K562 (cell line): ENCODE measurements around the gene MUSTN1. TPM values are rescaled to one million over a fixed set of nuclear protein-coding genes. Genes with fewer than 3 reads are reported as not detected.
A peak's percentile ranks its signal among the peaks of the same experiment; 100 is the strongest.

Source experiments
- ATAC-seq: fragments of 200-7000 bp; cut with Tn5 transposase; 3 replicates; pipeline ENCODE4 v1.9.1; 2020; ENCODE audit warnings: moderate library complexity
- BruUV-seq: library from RNA; stranded (reverse); fragments of 400-500 nt; replicated peaks from 2 replicates; lab custom pipeline; 2021; lab: Mats Ljungman, UMichigan
- CTCF ChIA-PET: fragments of 300-600 bp; formaldehyde crosslinking; extraction: SDS; loops from one replicate; lab custom pipeline; 2021; ENCODE audit warnings: low intra/inter-chr PET ratio; lab: Yijun Ruan, JAX
- POLR2A ChIA-PET: fragments of 300-600, 350-650 bp; sonication (Branson Sonifier 250); formaldehyde crosslinking; extraction: SDS; loops from one replicate; lab custom pipeline; 2021; ENCODE audit warnings: antibody characterized with exemption, inconsistent platforms; lab: Yijun Ruan, JAX
- DNase-seq, 4 experiments: peaks; one replicate each; pipeline versions ENCODE4 v3.0.0 to v3.0.0-alpha.2; 2011 to 2018; ENCODE audit warnings: low spot score in 3 of 4, mixed read lengths in 3 of 4; ENCODE audit errors: extremely low read depth in 1 of 4
- FAIRE-seq: peaks from 2 replicates; lab custom pipeline; 2011; peaks lifted over from hg19 to GRCh38; lab: Jason Lieb, UNC
- H2AFZ ChIP-seq: 2 replicates; pipeline ENCODE4 v1.6.0; 2011; ENCODE audit warnings: low read depth, low read length, control low read depth, inconsistent platforms
- H3K27ac ChIP-seq: fragments of 200-600 bp; 3 replicates; pipeline ENCODE4 v1.8.0; 2011; ENCODE audit warnings: low read depth, mild to moderate bottlenecking, control low read depth, inconsistent platforms, low read length, moderate library complexity, mixed read lengths; ENCODE audit errors: extremely low read depth
- H3K27me3 ChIP-seq, 2 experiments: fragments of 300-600 bp in 1 of 2; 2 replicates in 1 of 2; 3 replicates in 1 of 2; pipeline versions ENCODE4 v1.6.0 to v1.8.0; 2011; ENCODE audit warnings: inconsistent platforms in 2 of 2, low read length in 2 of 2, mild to moderate bottlenecking in 1 of 2, mixed read lengths in 1 of 2, moderate library complexity in 1 of 2; ENCODE audit not compliant: control insufficient read depth in 2 of 2, insufficient read depth in 2 of 2
- H3K36me3 ChIP-seq: fragments of 300-600 bp; 3 replicates; pipeline ENCODE4 v1.8.0; 2011; ENCODE audit warnings: mild to moderate bottlenecking, low read length, inconsistent platforms; ENCODE audit not compliant: control insufficient read depth, insufficient read depth
- H3K4me1 ChIP-seq, 2 experiments: fragments of 200-600 bp in 1 of 2; replicated peaks in 1 of 2; 2 replicates in 1 of 2; 3 replicates in 1 of 2; pipeline versions ENCODE4 v1.5.1 to v1.8.0; 2011; ENCODE audit warnings: inconsistent platforms in 2 of 2, low read length in 2 of 2, mild to moderate bottlenecking in 1 of 2, mixed read lengths in 1 of 2, moderate library complexity in 1 of 2; ENCODE audit not compliant: control insufficient read depth in 2 of 2, insufficient read depth in 2 of 2
- H3K4me2 ChIP-seq: 2 replicates; pipeline ENCODE4 v1.6.1; 2011; ENCODE audit warnings: low read length, control low read depth, inconsistent platforms, mixed read lengths; ENCODE audit not compliant: insufficient read depth
- H3K4me3 ChIP-seq: fragments of 200-600 bp; sonication (generic), shearing (Covaris generic); 2 replicates; pipeline ENCODE4 v1.5.1; 2016; ENCODE audit warnings: control low read depth, inconsistent platforms
- H3K79me2 ChIP-seq: fragments of 200-600 bp; 3 replicates; pipeline ENCODE4 v1.8.0; 2011; ENCODE audit warnings: low read length, inconsistent platforms; ENCODE audit not compliant: control insufficient read depth, insufficient read depth
- H3K9ac ChIP-seq, 2 experiments: 2 replicates each; pipeline versions ENCODE4 v1.6.0 to v1.6.1; 2011; ENCODE audit warnings: low read depth in 2 of 2, low read length in 2 of 2, control low read depth in 1 of 2, inconsistent platforms in 1 of 2, mild to moderate bottlenecking in 1 of 2, mixed read lengths in 1 of 2; ENCODE audit not compliant: insufficient read depth in 1 of 2
- H3K9me1 ChIP-seq: one replicate; pipeline ENCODE4 v1.6.0; 2011; ENCODE audit warnings: inconsistent platforms, mild to moderate bottlenecking, low read length, moderate library complexity; ENCODE audit not compliant: control insufficient read depth, insufficient read depth
- H3K9me3 ChIP-seq: replicated peaks from 2 replicates; pipeline ENCODE4 v1.5.1; 2011; ENCODE audit warnings: low read depth, low read length, inconsistent platforms; ENCODE audit not compliant: control insufficient read depth, insufficient read depth
- H4K20me1 ChIP-seq: replicated peaks from 2 replicates; pipeline ENCODE4 v1.6.1; 2011; ENCODE audit warnings: low read length, inconsistent platforms, mixed read lengths; ENCODE audit not compliant: control insufficient read depth, insufficient read depth
- CTBP1 ChIP-seq: fragments of 450-650 bp; IDR thresholded peaks from 2 replicates; pipeline ENCODE4 v1.6.1; 2016; ENCODE audit warnings: borderline replicate concordance
- CXXC5 ChIP-seq: fragments of 250-450 bp; sonication (Bioruptor Pico); IDR thresholded peaks from 2 replicates; pipeline ENCODE4 v1.8.0; 2022; ENCODE audit warnings: inconsistent platforms, mild to moderate bottlenecking, moderate library complexity
- ESRRA ChIP-seq: fragments of 450-650 bp; IDR thresholded peaks from 2 replicates; pipeline ENCODE4 v1.6.1; 2014; ENCODE audit warnings: low read depth, mild to moderate bottlenecking, moderate library complexity, borderline replicate concordance
- JUND ChIP-seq, 2 experiments: IDR thresholded peaks; 2 replicates in 1 of 2; 3 replicates in 1 of 2; pipeline ENCODE4 v1.6.1; 2011; ENCODE audit warnings: borderline replicate concordance in 2 of 2, low read depth in 2 of 2, low read length in 2 of 2, improper control_type of control experiment in 1 of 2, missing biosample characterization in 1 of 2, missing genetic modification characterization in 1 of 2, missing genetic modification reagents in 1 of 2
- MTA3 ChIP-seq: fragments of 450-650 bp; formaldehyde crosslinking; IDR thresholded peaks from 2 replicates; pipeline ENCODE4 v1.6.1; 2017; ENCODE audit warnings: mild to moderate bottlenecking, borderline replicate concordance
- NR2C2 ChIP-seq, 2 experiments: fragments of 200-800 bp in 1 of 2; sonication (Bioruptor generic) in 1 of 2; sonication (generic) in 1 of 2; formaldehyde crosslinking in 1 of 2; IDR thresholded peaks; 2 replicates each; pipeline versions ENCODE4 v1.6.1 to v1.8.0; 2016 to 2022; ENCODE audit warnings: mild to moderate bottlenecking in 1 of 2, missing compliant biosample characterization in 1 of 2, missing genetic modification characterization in 1 of 2, missing genetic modification reagents in 1 of 2
- PHB ChIP-seq: fragments of 250-450 bp; sonication (Bioruptor Pico); IDR thresholded peaks from 2 replicates; pipeline ENCODE4 v1.5.0; 2021
- SMARCA4 ChIP-seq: fragments of 450-650 bp; IDR thresholded peaks from 2 replicates; pipeline ENCODE4 v1.6.1; 2016
- ZNF707 ChIP-seq: fragments of 250-450 bp; sonication (Bioruptor Pico); conservative IDR thresholded peaks from 2 replicates; pipeline ENCODE4 v1.8.0; 2022; ENCODE audit warnings: inconsistent platforms, mild to moderate bottlenecking, moderate library complexity
- WGBS: fragments of 100-300 bp; shearing (Covaris generic); methylation state at CpG from one replicate; pipeline ENCODE4 v1.1.6; 2016; ENCODE audit warnings: low coverage, mixed read lengths; ENCODE audit not compliant: insufficient coverage; ENCODE audit errors: missing lambda C conversion rate; 5-methylcytosine and 5-hydroxymethylcytosine counted together
- in situ Hi-C: fragments of 300-500 bp; cut with MboI; formaldehyde crosslinking; loops from 4 replicates; pipeline ENCODE4 v1.15.0; 2018; ENCODE audit warnings: inconsistent platforms, mixed read lengths
- intact Hi-C: fragments of 100-400 bp; cut with micrococcal nuclease; formaldehyde crosslinking; loops from 2 replicates; pipeline ENCODE4 v1.14.2; 2022
- polyA plus RNA-seq, 8 experiments: library from polyadenylated mRNA; depleted of rRNA in 4 of 8; stranded (reverse) in 5 of 8; unstranded in 3 of 8; fragments of >200 nt; fragmentation: Nextera tagmentation in 2 of 8; fragmentation: Illumina TruSeq in 1 of 8; extraction: Ambion mirVana in 2 of 8; extraction: Trizol in 1 of 8; gene quantifications; 2 replicates each; pipeline versions ENCODE4 v1.2.1 to v1.2.3, GENCODE V29; 2011 to 2014; ENCODE audit warnings: inconsistent platforms in 1 of 8, missing spikeins in 1 of 8
- total RNA-seq, 7 experiments: library from RNA; depleted of rRNA in 6 of 7; stranded (reverse); fragments of >200 nt in 6 of 7; fragmentation: Illumina TruSeq in 2 of 7; extraction: Trizol in 2 of 7; gene quantifications; 2 replicates each; pipeline versions ENCODE4 v1.2.1 to v1.2.3, GENCODE V29; 2011 to 2021; ENCODE audit warnings: low replicate concordance in 1 of 7
- TF ChIP-seq, protein P1 (sequence below): fragments of 450-650 bp; formaldehyde crosslinking; IDR thresholded peaks from 2 replicates; pipeline ENCODE4 v1.4.0; 2020; ENCODE audit warnings: mild to moderate bottlenecking, moderate library complexity
- TF ChIP-seq, protein P2 (sequence below), 2 experiments: fragments of 450-650 bp; IDR thresholded peaks; 2 replicates each; pipeline ENCODE4 v1.6.1; 2016
- TF ChIP-seq, protein P3 (sequence below): fragments of 200-800 bp; sonication (Bioruptor generic); IDR thresholded peaks from 2 replicates; pipeline ENCODE4 v1.6.1; 2017; ENCODE audit warnings: missing genetic modification characterization, missing compliant biosample characterization
- TF ChIP-seq, protein P4 (sequence below): fragments of 450-650 bp; IDR thresholded peaks from 2 replicates; pipeline ENCODE4 v1.6.1; 2016; ENCODE audit warnings: low read depth, mild to moderate bottlenecking, moderate library complexity

The MUSTN1 gene
- total and polyA plus RNA-seq, 9 of the 15 experiments (the other 6 are each of a cell fraction or from before 2014, with no cell fraction given), result 0.15 to 0.78 (median 0.44) TPM; not detected in 4

DNA sequence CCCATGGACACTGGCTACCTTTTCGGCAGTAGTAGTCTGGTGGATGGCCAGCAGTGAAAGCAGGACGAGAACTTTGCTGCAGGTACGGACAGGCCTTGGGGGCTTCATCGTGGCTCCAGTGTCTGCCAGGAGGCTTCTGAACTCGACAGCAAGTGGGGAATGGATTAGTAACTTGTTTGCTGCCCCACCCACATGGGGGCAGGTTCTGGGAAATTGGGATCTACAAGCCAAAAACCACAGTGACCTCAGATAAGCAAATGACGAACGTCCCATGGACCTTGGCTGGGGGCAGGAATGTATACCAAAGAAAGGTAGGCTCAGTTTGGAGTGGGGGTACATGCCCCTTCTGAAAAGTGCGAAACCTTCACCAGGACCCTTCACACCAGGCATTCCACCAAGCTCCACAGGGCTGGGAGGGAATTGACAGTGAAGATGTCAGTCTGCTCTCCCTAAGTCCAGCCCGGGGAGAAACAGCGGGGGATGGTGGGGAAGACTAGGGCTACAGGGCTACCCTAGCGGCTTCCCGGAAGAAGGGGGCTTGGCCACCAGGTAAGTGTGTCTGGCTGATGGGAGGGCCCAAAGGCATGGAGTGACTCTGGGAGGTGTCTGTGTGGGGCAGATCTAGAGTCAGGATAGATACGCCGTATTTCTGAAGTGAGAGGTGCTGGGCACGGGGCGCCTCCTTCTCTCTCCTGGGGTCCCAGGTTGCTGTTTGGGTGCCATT lies 4.1 kb downstream of the MUSTN1 start, which contains the start of gene ITIH4:
Gene ITIH4 (minus strand): TSS at position 138 of the 724 bp plus-strand sequence. CDS start 30 bp downstream, at position 108.
- Histone ChIP-seq H2AFZ (peak within 1 kb of the TSS; percentile 65), H3K4me2 (peak within 1 kb of the TSS; percentile 57), H3K27ac (no peak within 1 kb of the TSS), H3K79me2 (no peaks in the 10 kb centered on the region), H4K20me1 (no peaks in the 10 kb centered on the region; the same call in 1 of the 2 replicates), H3K36me3 (no peaks in the 10 kb centered on the region), H3K9me1 (no peaks in the 10 kb centered on the region), H3K9me3 (no peaks in the 10 kb centered on the region), H3K27me3 (peaks cover 0 to 36% of the 10 kb centered on the region in 2 experiments; a peak in 4 of 5 replicates), H3K4me1 (peaks cover 15 to 20% of the 10 kb centered on the region in 2 experiments), H3K9ac (peak within 1 kb of the TSS in 1 of 2 experiments; percentile 76; a peak in 2 of 4 replicates), H3K4me3 (no peak within 1 kb of the TSS)
- WGBS, result 12% methylated on average over 13 of the region's 16 CpGs
- ATAC-seq (peak; percentile 28), FAIRE-seq (no peak), DNase-seq (peak; percentile 26 to 52 (median 44))
- POLR2A ChIA-PET, result no interaction called here
- in situ Hi-C loops, result no loop called here
- CTCF ChIA-PET, result no interaction called here
- no TSS peak for BruUV-seq
- intact Hi-C loops, result loop anchor here (5.0 kb wide), 1 partner anchor 88 kb away; no protein-coding TSS in a partner anchor
- peak; percentile 21; the same call in 1 of the 2 replicates for TF ChIP-seq MTA3
- TF ChIP-seq ESRRA, result peak; percentile 83; the same call in 1 of the 2 replicates
- no peak for TF ChIP-seq NR2C2 (CRISPR knock-in tag; IDR thresholded peaks at IDR 0.05)
- peak; percentile 25; the same call in 1 of the 2 replicates for TF ChIP-seq NR2C2 (tag; IDR thresholded peaks at IDR 0.05)
- no peak for TF ChIP-seq ZNF707 (CRISPR knock-in tag)
- peak; percentile 42; the same call in 1 of the 2 replicates for TF ChIP-seq CXXC5 (CRISPR knock-in tag)
- TF ChIP-seq SMARCA4, result peak; percentile 34; the same call in 1 of the 2 replicates
- TF ChIP-seq, protein P1, sequence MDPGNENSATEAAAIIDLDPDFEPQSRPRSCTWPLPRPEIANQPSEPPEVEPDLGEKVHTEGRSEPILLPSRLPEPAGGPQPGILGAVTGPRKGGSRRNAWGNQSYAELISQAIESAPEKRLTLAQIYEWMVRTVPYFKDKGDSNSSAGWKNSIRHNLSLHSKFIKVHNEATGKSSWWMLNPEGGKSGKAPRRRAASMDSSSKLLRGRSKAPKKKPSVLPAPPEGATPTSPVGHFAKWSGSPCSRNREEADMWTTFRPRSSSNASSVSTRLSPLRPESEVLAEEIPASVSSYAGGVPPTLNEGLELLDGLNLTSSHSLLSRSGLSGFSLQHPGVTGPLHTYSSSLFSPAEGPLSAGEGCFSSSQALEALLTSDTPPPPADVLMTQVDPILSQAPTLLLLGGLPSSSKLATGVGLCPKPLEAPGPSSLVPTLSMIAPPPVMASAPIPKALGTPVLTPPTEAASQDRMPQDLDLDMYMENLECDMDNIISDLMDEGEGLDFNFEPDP (CRISPR knock-in tag), result no peak
- TF ChIP-seq, protein P2, sequence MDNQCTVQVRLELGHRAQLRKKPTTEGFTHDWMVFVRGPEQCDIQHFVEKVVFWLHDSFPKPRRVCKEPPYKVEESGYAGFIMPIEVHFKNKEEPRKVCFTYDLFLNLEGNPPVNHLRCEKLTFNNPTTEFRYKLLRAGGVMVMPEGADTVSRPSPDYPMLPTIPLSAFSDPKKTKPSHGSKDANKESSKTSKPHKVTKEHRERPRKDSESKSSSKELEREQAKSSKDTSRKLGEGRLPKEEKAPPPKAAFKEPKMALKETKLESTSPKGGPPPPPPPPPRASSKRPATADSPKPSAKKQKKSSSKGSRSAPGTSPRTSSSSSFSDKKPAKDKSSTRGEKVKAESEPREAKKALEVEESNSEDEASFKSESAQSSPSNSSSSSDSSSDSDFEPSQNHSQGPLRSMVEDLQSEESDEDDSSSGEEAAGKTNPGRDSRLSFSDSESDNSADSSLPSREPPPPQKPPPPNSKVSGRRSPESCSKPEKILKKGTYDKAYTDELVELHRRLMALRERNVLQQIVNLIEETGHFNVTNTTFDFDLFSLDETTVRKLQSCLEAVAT (IDR thresholded peaks at IDR 0.05), result peak in 1 of 2 experiments; percentile 83; a peak in 2 of 4 replicates
- peak; percentile 50; the same call in 1 of the 2 replicates for TF ChIP-seq JUND (IDR thresholded peaks at IDR 0.05; ENCODE audit: borderline replicate concordance, low read depth, low read length)
- TF ChIP-seq JUND (tag; IDR thresholded peaks at IDR 0.05; ENCODE audit: borderline replicate concordance, low read depth, low read length), result no peak; the same call in 2 of the 3 replicates
- TF ChIP-seq, protein P3, sequence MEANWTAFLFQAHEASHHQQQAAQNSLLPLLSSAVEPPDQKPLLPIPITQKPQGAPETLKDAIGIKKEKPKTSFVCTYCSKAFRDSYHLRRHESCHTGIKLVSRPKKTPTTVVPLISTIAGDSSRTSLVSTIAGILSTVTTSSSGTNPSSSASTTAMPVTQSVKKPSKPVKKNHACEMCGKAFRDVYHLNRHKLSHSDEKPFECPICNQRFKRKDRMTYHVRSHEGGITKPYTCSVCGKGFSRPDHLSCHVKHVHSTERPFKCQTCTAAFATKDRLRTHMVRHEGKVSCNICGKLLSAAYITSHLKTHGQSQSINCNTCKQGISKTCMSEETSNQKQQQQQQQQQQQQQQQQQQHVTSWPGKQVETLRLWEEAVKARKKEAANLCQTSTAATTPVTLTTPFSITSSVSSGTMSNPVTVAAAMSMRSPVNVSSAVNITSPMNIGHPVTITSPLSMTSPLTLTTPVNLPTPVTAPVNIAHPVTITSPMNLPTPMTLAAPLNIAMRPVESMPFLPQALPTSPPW (CRISPR knock-in tag), result peak; percentile 16; the same call in 1 of the 2 replicates
- TF ChIP-seq, protein P4, sequence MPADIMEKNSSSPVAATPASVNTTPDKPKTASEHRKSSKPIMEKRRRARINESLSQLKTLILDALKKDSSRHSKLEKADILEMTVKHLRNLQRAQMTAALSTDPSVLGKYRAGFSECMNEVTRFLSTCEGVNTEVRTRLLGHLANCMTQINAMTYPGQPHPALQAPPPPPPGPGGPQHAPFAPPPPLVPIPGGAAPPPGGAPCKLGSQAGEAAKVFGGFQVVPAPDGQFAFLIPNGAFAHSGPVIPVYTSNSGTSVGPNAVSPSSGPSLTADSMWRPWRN, result 0 out of 2 replicates have a peak, but pooled peaks have one; percentile 41
- peak; percentile 65; the same call in 1 of the 2 replicates for TF ChIP-seq CTBP1
- TF ChIP-seq PHB (CRISPR knock-in tag), result no peak
